Loucy (cell line): Measurements from ENCODE around the gene KIRREL3.

Experiments
- H2AFZ ChIP-seq: fragments of 200-600 bp; sonication (generic); 2 replicates; pipeline ENCODE4 v1.6.0; 2016; ENCODE audit warnings: antibody characterized with exemption, mild to moderate bottlenecking, low read length, moderate library complexity
- H3F3A ChIP-seq: fragments of 200-600 bp; 2 replicates; pipeline ENCODE4 v1.6.0; 2016; ENCODE audit warnings: antibody characterized with exemption, low read depth, mild to moderate bottlenecking
- H3K27me3 ChIP-seq: fragments of 200-600 bp; sonication (generic); 2 replicates; pipeline ENCODE4 v1.6.1; 2014; ENCODE audit warnings: low read length, mild to moderate bottlenecking; ENCODE audit not compliant: insufficient read depth, poor library complexity, severe bottlenecking
- H3K36me3 ChIP-seq: fragments of 200-600 bp; sonication (generic); 2 replicates; pipeline ENCODE4 v1.6.1; 2016; ENCODE audit warnings: low read length; ENCODE audit not compliant: insufficient read depth
- H3K4me1 ChIP-seq: fragments of 200-600 bp; sonication (generic); 2 replicates; pipeline ENCODE4 v1.5.1; 2014; ENCODE audit warnings: low read length, mild to moderate bottlenecking; ENCODE audit not compliant: insufficient read depth, poor library complexity, severe bottlenecking
- H3K4me2 ChIP-seq: fragments of 200-600 bp; sonication (generic); 2 replicates; pipeline ENCODE4 v1.6.0; 2014; ENCODE audit warnings: antibody characterized with exemption, low read length, low read depth, mild to moderate bottlenecking; ENCODE audit not compliant: poor library complexity, severe bottlenecking
- H3K4me3 ChIP-seq: fragments of 200-600 bp; sonication (generic); 2 replicates; pipeline ENCODE4 v1.5.1; 2014; ENCODE audit warnings: low read length, mild to moderate bottlenecking, mixed read lengths; ENCODE audit not compliant: poor library complexity, severe bottlenecking
- H3K79me2 ChIP-seq: fragments of 200-600 bp; sonication (generic); 2 replicates; pipeline ENCODE4 v1.6.1; 2014; ENCODE audit warnings: low read length; ENCODE audit not compliant: insufficient read depth
- H3K9ac ChIP-seq: fragments of 200-600 bp; sonication (generic); 2 replicates; pipeline ENCODE4 v1.6.0; 2014; ENCODE audit warnings: mild to moderate bottlenecking, low read depth, low read length, moderate library complexity; ENCODE audit not compliant: poor library complexity, severe bottlenecking
- H3K9me2 ChIP-seq: fragments of 200-600 bp; sonication (generic); replicated peaks from 2 replicates; pipeline ENCODE4 v1.6.1; 2016; ENCODE audit warnings: low read depth, low read length, mixed read lengths
- H3K9me3 ChIP-seq: fragments of 200-600 bp; sonication (generic); 2 replicates; pipeline ENCODE4 v1.6.1; 2014; ENCODE audit warnings: mild to moderate bottlenecking, antibody characterized with exemption, low read length, low read depth; ENCODE audit not compliant: insufficient read depth
- H4K20me1 ChIP-seq: fragments of 200-600 bp; sonication (generic); 2 replicates; pipeline ENCODE4 v1.6.0; 2014; ENCODE audit warnings: antibody characterized with exemption, low read length, mild to moderate bottlenecking; ENCODE audit not compliant: insufficient read depth, poor library complexity, severe bottlenecking
- CTCF ChIP-seq: fragments of 200-600 bp; sonication (generic); conservative IDR thresholded peaks from 2 replicates; pipeline ENCODE4 v1.5.1; 2014; ENCODE audit warnings: mild to moderate bottlenecking, antibody characterized with exemption, low read length
- EZH2phosphoT487 ChIP-seq: fragments of 200-600 bp; IDR thresholded peaks from 2 replicates; pipeline ENCODE4 v1.6.1; 2018; ENCODE audit warnings: antibody characterized with exemption, mild to moderate bottlenecking, moderate library complexity, borderline replicate concordance

The KIRREL3 gene

GRCh38 chr11:126391970-126392632, 608.5 kb downstream of the KIRREL3 start:
- no peak overlapping the region for H2AFZ ChIP-seq
- no peaks in the 10 kb centered on the region for H3K27me3 ChIP-seq
- H3F3A ChIP-seq: peaks cover 17% of the 10 kb centered on the region
- no peaks in the 10 kb centered on the region for H3K9me2 ChIP-seq
- H3K4me2 ChIP-seq: peak overlapping the region; percentile 78
- H3K9ac ChIP-seq: peak overlapping the region; percentile 77
- H3K4me3 ChIP-seq: peak overlapping the region; percentile 67
- H3K79me2 ChIP-seq: peaks cover 87% of the 10 kb centered on the region
- TF ChIP-seq CTCF: peak; percentile 57
- no peak for TF ChIP-seq EZH2phosphoT487
- H4K20me1 ChIP-seq: no peaks in the 10 kb centered on the region
- no peaks in the 10 kb centered on the region for H3K36me3 ChIP-seq
- no peaks in the 10 kb centered on the region for H3K9me3 ChIP-seq
- peaks cover 63% of the 10 kb centered on the region for H3K4me1 ChIP-seq

DNA sequence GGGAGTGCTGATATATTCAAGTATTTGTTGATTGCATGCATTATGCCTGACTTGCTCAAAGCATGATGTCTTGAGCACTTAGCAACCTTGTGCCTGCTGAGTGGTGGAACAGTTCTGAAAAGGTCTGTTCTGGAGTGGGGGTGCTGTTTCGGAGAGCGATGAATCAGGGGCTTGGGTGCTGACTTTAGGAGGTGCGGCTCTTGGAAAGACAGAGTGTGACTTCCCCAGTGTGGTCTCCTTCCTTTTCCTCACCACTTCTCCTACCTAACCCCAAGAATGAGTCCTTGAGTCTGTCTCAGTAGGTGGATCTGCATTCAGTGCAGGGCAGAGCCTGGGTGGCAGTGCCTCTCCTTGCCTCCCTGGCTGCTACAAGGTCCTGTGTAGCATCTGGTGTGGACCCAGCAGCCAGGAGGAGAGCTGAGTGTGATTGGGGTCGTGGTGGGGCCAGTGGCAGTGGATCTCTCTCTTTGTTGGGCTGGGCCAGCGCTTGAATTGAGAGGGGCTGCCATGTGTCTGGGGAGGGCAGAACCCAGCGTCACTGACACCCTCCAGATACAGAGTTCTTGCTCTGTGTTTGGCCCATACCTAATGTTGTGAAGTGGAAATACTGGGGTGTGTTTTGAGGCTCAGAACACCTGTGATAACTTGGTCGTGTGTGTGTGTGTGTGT, 609.1 kb downstream of the KIRREL3 start:
- H3K27me3 ChIP-seq: no peaks in the 10 kb centered on the region
- no peak overlapping the region for H2AFZ ChIP-seq
- peaks cover 85% of the 10 kb centered on the region for H3K79me2 ChIP-seq
- TF ChIP-seq EZH2phosphoT487: no peak
- no peak for TF ChIP-seq CTCF
- H3K9ac ChIP-seq: peak overlapping the region; percentile 77
- peaks cover 17% of the 10 kb centered on the region for H3F3A ChIP-seq
- peaks cover 70% of the 10 kb centered on the region for H3K4me1 ChIP-seq
- H3K9me2 ChIP-seq: no peaks in the 10 kb centered on the region
- no peaks in the 10 kb centered on the region for H4K20me1 ChIP-seq
- peak overlapping the region; percentile 67 for H3K4me3 ChIP-seq
- H3K4me2 ChIP-seq: peak overlapping the region; percentile 78
- H3K9me3 ChIP-seq: no peaks in the 10 kb centered on the region
- no peaks in the 10 kb centered on the region for H3K36me3 ChIP-seq

- no peak for TF ChIP-seq EZH2phosphoT487
- TF ChIP-seq CTCF: no peak
- H3K4me2 ChIP-seq: no peak overlapping the region
- H3K9me2 ChIP-seq: no peaks in the 10 kb centered on the region
- H3K36me3 ChIP-seq: no peaks in the 10 kb centered on the region
- no peak overlapping the region for H3K4me3 ChIP-seq
- H2AFZ ChIP-seq: no peak overlapping the region
- H3K9ac ChIP-seq: peak overlapping the region; percentile 77
- H3F3A ChIP-seq: peaks cover 17% of the 10 kb centered on the region
- peaks cover 89% of the 10 kb centered on the region for H3K79me2 ChIP-seq
- no peaks in the 10 kb centered on the region for H3K27me3 ChIP-seq
- no peaks in the 10 kb centered on the region for H4K20me1 ChIP-seq
- H3K9me3 ChIP-seq: no peaks in the 10 kb centered on the region
- peaks cover 77% of the 10 kb centered on the region for H3K4me1 ChIP-seq
Measured at GRCh38 chr11:126390272-126390867, 610.2 kb downstream of the KIRREL3 start.
